Stimulated activated CD4-positive, alpha-beta T cell treated with anti-CD3 and anti-CD28 coated beads, Interleukin-4, amount 100 ng/mL, for 48 hours (primary cell): ENCODE data around the gene CRTAP.
A peak's percentile ranks its signal among the peaks of the same experiment; 100 is the strongest.
"Not testable (repeated sequence)": the region's sequence is repeated elsewhere in the genome, so short reads cannot be mapped to it uniquely, and the experiment has no call there.

Experiments used
- DNase-seq, 2 donors: peaks; one replicate each; pipeline ENCODE4 v3.0.0-alpha.2; 2020; ENCODE audit warnings: low read depth in 2 of 2

CRTAP gene

DNA sequence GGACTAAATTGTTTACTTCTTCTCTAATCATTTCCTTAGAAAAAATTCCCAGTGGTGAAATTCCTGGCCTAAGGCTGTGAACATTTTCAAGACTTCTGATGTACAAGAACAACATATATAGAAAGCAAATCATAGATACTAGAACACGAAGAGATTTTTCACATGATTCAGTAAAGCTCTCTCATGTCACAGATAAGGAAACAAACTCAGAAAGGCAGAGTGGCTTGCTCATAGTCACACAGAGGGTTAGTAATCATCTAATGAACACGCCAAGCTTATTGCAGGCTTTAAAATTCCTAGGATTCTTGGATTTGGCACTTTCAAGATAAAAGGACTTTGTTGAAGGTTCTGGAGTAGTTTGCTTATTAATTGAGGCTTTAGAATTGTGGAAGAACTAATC, 26.2 kb downstream of the CRTAP start:
- DNase-seq = no peak

DNA sequence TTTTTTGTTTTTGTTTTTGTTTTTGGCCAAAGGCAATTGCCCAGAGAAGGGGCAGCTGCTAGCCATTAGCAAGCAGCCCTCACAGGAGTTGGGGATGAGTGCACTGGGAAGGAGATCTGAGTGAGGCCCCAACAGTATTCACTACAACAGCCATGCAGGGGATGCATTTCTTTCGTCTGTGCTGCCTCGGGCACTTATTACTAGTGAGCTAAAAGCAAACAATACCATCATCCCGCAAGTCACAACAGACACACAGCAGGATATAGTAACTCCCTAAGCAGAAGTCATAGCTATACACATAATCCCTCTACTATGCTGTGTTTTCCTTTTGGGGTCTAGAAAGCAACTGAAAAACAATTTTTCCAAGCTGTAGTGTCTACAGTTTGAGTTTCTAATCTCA, 27.2 kb downstream of the CRTAP start:
- no peak for DNase-seq

DNA sequence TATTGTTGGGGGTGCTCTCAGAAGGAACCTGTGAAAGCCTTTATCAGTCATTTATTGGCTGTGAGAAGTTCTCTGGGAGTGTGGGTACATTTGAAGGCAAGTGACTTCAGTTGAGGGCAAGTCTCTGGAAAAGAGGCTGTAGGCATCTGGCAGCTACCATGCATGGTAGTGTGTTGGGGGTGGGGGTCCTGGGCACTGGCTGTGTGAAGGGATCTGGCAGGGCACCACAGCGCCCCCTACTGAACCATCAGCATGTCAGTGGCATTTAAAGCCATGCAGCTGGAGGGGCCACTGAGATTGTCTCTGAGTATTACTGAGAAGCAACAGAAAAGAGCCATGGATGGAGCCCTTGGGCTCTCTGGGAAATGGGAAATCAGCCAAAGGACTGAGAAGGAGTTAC, 30.6 kb downstream of the CRTAP start:
- DNase-seq = peak; percentile 29 to 32

GRCh38 chr3:33145221-33145900, 31.5 kb downstream of the CRTAP start:
- no peak for DNase-seq

DNA sequence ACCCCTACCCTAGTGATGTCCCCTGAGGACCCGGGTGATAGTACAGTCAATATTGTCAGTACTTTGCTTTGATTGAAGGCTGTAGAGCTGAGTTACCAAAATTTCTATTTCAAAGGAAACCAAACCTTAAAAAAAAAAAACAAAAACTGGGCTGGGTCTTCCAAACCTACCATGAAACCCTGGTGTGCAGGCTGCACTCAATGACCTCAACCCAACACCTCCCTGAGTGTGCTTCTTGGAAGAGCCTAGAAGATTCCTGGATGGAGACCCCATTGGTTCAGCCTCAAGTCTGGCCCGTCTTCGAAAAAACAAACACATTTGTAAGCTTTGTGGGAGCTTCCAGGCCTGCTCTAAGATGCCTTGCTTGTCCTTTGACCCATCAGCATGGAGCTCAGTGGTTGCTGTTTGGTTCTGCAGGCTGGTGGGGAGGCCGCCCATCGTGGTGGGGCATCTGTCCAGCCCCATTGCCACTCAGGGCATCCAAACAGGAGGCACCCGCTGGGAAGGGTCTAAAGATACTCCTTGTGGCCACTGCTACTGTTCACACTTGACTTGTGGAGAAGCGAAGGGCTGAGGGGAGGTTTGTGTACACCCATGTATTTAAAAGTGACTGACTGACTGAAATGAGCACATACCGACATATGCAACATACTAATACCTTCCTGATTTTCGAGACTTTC, 32.2 kb downstream of the CRTAP start:
- DNase-seq = no peak

- no peak for DNase-seq
Observed at GRCh38 chr3:33146791-33147445, 33.1 kb downstream of the CRTAP start.

DNA sequence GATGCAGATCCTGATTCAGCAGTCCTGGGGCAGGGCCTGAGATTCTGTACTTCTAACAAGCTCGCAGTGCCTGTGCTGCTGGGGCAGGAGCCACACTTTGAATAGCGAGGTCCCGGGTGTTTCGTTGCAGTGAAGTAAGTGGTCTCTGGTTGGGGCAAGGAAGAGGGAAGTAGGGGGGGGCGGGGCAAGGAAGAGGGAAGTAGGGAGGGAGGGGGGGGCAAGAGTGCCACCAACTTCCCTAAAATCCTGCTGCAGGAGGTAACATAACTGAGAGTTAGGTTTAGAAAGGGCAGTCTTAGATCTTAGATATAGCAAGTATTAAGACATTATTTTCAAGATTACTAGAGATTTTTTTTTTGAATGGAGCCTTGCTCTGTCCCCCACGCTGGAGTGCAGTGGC, 35.5 kb downstream of the CRTAP start:
- DNase-seq = no peak

GRCh38 chr3:33152363-33153360, 38.8 kb downstream of the CRTAP start:
- DNase-seq = no peak

- DNase-seq = no peak
Observed at GRCh38 chr3:33153782-33154181, 40.0 kb downstream of the CRTAP start.

GRCh38 chr3:33155301-33155700, 41.5 kb downstream of the CRTAP start:
- DNase-seq = no peak

GRCh38 chr3:33159234-33159633, 45.4 kb downstream of the CRTAP start:
- DNase-seq = no peak

- no peak for DNase-seq
Observed at GRCh38 chr3:33159981-33160380, 46.2 kb downstream of the CRTAP start.

GRCh38 chr3:33162621-33163020, 48.8 kb downstream of the CRTAP start:
- not testable (repeated sequence) for DNase-seq

DNA sequence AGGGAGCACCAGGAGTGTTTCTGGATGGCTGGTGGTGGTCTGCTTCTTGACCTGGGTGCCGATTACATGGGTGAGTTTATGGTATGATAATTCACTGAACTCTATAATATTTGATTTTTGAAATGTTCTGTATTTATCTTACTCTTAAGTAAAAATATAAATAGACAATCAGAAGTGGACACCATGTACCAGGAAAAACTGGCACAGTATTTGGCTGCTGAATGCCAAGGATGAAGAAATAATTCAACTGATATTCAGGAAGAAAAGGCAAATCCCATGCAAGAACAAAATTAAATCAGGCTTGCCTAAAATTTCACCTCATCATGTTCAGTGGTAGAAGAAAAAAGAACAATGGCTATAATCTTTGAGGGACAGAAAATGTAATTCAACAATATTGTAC, 51.6 kb downstream of the CRTAP start:
- no peak for DNase-seq

GRCh38 chr3:33166095-33166494, 52.3 kb downstream of the CRTAP start:
- DNase-seq = no peak

GRCh38 chr3:33167284-33167683, 53.5 kb downstream of the CRTAP start:
- no peak for DNase-seq

- DNase-seq = no peak
Observed at GRCh38 chr3:33167716-33168336, 54.0 kb downstream of the CRTAP start.

DNA sequence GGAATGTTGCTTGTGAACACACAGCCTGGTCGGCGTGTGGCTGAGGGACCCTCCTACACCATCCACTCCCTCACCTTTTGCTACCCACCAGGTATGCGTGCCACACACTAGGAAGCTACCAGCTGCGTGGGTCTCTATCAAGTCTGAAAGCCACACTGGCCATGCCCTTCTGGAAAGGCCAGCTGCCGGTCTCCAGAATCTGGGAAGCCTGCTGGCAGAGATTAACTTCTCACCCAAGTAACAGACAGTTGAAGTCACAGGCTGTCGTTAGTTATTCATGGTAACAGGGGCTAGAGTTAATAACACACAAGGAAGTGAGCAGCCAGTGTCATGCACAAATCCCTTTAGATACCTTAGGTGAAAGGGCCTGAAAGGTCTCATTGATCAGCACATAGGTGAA, 56.7 kb downstream of the CRTAP start:
- no peak for DNase-seq

DNA sequence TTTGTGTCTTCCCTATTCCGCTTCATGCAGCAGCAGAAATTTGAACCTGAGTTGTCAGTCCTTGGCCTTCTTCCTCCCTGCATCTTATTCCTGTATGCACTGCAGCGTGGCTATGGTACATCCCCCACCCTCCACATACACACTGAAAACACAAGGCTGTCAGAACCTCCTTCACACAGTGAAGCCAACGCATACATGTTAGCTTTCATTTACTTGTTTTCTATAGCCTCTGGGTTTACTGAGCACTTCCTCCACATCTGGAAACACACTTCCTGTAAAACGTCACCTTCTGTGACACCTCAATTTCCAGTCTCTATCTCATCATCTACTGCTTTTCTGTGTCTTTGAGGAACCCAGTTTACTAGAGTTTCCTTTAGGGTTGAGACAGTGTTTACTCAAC, 57.8 kb downstream of the CRTAP start:
- no peak for DNase-seq

DNA sequence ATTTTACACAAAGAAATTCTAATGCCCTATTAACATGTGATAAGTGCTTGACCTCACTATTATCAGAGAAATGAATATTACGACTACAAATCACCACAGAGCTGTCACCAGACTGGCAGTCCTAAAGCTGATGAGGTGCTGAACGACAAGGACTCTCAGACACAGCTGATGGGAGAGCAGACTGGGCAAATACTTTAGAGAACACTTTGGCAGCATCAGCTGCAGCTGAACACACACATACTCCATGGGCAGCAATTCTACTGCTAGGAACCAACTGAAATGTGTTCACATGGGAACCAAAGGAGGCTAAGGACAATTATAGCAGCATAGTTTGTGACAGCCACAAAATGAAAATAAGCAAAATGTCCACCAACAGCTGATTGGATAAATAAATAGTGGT, 59.3 kb downstream of the CRTAP start:
- DNase-seq = no peak

GRCh38 chr3:33173672-33174071, 59.9 kb downstream of the CRTAP start:
- no peak for DNase-seq
